DMS153 (cell line): ENCODE data around the gene DENND2A.
"Not testable (repeated sequence)": the region's sequence is repeated elsewhere in the genome, so short reads cannot be mapped to it uniquely, and the experiment has no call there.

Experiments used
- DNase-seq: peaks from one replicate; lab custom pipeline; 2025; lab: John Stamatoyannopoulos, UW

DENND2A gene

GRCh38 chr7:140640727-140641523 lies at the start of gene DENND2A:
Gene DENND2A, minus strand, starts transcription at chr7:140640813. Its CDS starts 38,416 bp downstream, at chr7:140602397.
- DNase-seq: no peak

- no peak for DNase-seq
Measured at GRCh38 chr7:140689199-140690152, 48.9 kb upstream of the DENND2A start.

GRCh38 chr7:140688341-140688740 lies 47.7 kb upstream of the DENND2A start:
- DNase-seq: no peak

- no peak for DNase-seq
Measured at GRCh38 chr7:140686921-140687320, 46.3 kb upstream of the DENND2A start.

GRCh38 chr7:140685407-140686087 lies 44.9 kb upstream of the DENND2A start:
- no peak for DNase-seq

- no peak for DNase-seq
Measured at GRCh38 chr7:140684066-140684950, 43.7 kb upstream of the DENND2A start.

GRCh38 chr7:140683657-140684056 lies 43.0 kb upstream of the DENND2A start:
- DNase-seq: no peak

GRCh38 chr7:140681766-140682165 lies 41.2 kb upstream of the DENND2A start:
- no peak for DNase-seq

- no peak for DNase-seq
Measured at GRCh38 chr7:140680886-140681285, 40.3 kb upstream of the DENND2A start.

GRCh38 chr7:140679186-140679585 lies 38.6 kb upstream of the DENND2A start:
- DNase-seq: no peak

- no peak for DNase-seq
Measured at GRCh38 chr7:140678816-140679130, 38.2 kb upstream of the DENND2A start.

- DNase-seq: no peak
Measured at GRCh38 chr7:140678081-140678815, 37.6 kb upstream of the DENND2A start.

- no peak for DNase-seq
Measured at GRCh38 chr7:140677496-140677895, 36.9 kb upstream of the DENND2A start.

- DNase-seq: not testable (repeated sequence)
Measured at GRCh38 chr7:140676956-140677355, 36.3 kb upstream of the DENND2A start.

- DNase-seq: no peak
Measured at GRCh38 chr7:140676306-140676705, 35.7 kb upstream of the DENND2A start.

GRCh38 chr7:140675726-140676125 lies 35.1 kb upstream of the DENND2A start:
- no peak for DNase-seq

GRCh38 chr7:140674899-140675701 lies 34.5 kb upstream of the DENND2A start:
- peak; percentile 4 for DNase-seq

GRCh38 chr7:140674356-140674800 lies 33.8 kb upstream of the DENND2A start:
- no peak for DNase-seq

- DNase-seq: no peak
Measured at GRCh38 chr7:140673774-140674155, 33.2 kb upstream of the DENND2A start.
